AG08396 (cell line): ENCODE measurements around the gene DHRS7C.
"Not testable (repeated sequence)": the region's sequence is repeated elsewhere in the genome, so short reads cannot be mapped to it uniquely, and the experiment has no call there.

Experiments
- DNase-seq: peaks from one replicate; pipeline ENCODE4 v3.0.0; 2012; ENCODE audit warnings: low spot score, mixed read lengths

DHRS7C gene

GRCh38 chr17:9810100-9810949, 18.9 kb upstream of the DHRS7C start:
- DNase-seq = no peak

- no peak for DNase-seq
These were observed 18.0 kb upstream of the DHRS7C start for GRCh38 chr17:9809409-9809808.

- DNase-seq = no peak
These were observed 15.3 kb upstream of the DHRS7C start for GRCh38 chr17:9806699-9807098.

GRCh38 chr17:9805769-9806168, 14.4 kb upstream of the DHRS7C start:
- DNase-seq = no peak

- no peak for DNase-seq
These were observed 11.3 kb upstream of the DHRS7C start for GRCh38 chr17:9802697-9803096.

- no peak for DNase-seq
These were observed 10.9 kb upstream of the DHRS7C start for GRCh38 chr17:9802294-9802693.

- DNase-seq = no peak
These were observed 10.1 kb upstream of the DHRS7C start for GRCh38 chr17:9801505-9801904.

GRCh38 chr17:9798724-9799123, 7.3 kb upstream of the DHRS7C start:
- no peak for DNase-seq

GRCh38 chr17:9798008-9798407, 6.6 kb upstream of the DHRS7C start:
- no peak for DNase-seq

- no peak for DNase-seq
These were observed 919 bp upstream of the DHRS7C start for GRCh38 chr17:9792181-9792840.

GRCh38 chr17:9790316-9790715, 1.1 kb downstream of the DHRS7C start:
- DNase-seq = no peak

- DNase-seq = no peak
These were observed 2.8 kb downstream of the DHRS7C start for GRCh38 chr17:9788601-9789000.

GRCh38 chr17:9784544-9784943, 6.8 kb downstream of the DHRS7C start:
- DNase-seq = no peak

GRCh38 chr17:9783465-9783864, 7.9 kb downstream of the DHRS7C start:
- DNase-seq = not testable (repeated sequence)

GRCh38 chr17:9783050-9783449, 8.3 kb downstream of the DHRS7C start:
- DNase-seq = no peak

GRCh38 chr17:9780552-9780951, 10.8 kb downstream of the DHRS7C start:
- DNase-seq = no peak

GRCh38 chr17:9776911-9777310, 14.5 kb downstream of the DHRS7C start:
- DNase-seq = no peak

GRCh38 chr17:9772658-9773057, 18.7 kb downstream of the DHRS7C start:
- no peak for DNase-seq

GRCh38 chr17:9771465-9771864, 19.9 kb downstream of the DHRS7C start:
- no peak for DNase-seq

GRCh38 chr17:9769036-9769695, 22.2 kb downstream of the DHRS7C start:
- no peak for DNase-seq

- peak; percentile 29 for DNase-seq
These were observed 22.9 kb downstream of the DHRS7C start for GRCh38 chr17:9768381-9768934.

GRCh38 chr17:9767432-9767991, 23.9 kb downstream of the DHRS7C start:
- no peak for DNase-seq
